Posterior cingulate gyrus (tissue), 11 donors: ENCODE measurements around the gene TRIAP1.

Source experiments
- DNase-seq, 10 donors: peaks; one replicate each; pipeline versions ENCODE4 v3.0.0 to v3.0.0-alpha.2; 2020 to 2021; ENCODE audit warnings: mixed read lengths in 3 of 10
- intact Hi-C: fragments of 100-400 bp; cut with DNase I; formaldehyde crosslinking; loops from one replicate; pipeline ENCODE4 v1.15.1; 2023

TRIAP1 gene

DNA sequence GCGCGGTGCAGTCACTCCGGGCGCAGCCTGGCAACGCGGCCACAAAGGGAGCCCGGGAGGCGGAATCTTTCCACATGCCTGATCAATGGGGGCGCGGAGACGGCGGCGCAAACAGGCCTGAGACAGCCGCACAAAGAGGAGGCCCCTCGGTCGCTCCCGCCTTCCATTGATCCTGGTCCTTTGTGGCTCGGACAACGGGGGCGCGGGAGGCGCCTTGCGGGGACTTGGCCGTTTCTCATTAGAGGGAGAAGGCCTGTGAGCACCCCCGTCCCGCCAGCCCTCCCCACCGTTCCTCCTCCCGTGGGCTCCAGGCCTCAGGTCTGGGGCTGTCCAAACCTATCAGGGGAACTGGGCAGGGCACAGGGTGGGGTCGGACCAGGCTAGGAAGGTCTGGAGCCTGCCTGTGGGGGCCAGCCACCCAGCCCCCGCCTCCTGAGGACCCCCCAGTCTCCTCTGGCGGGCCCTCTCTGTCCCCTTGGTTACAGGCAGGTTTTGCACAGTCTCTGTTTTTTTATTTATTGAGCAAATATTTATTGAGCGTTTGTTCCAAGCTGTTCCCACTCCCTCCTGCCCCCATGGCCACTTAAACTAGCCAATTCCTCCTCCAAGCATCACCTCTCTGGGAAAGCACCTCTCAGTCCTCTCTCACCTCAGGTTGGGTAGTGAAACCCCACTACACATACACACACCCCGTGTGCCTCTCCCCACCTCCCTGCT, 48.2 kb downstream of the TRIAP1 start:
- intact Hi-C loops: no loop called here
- DNase-seq: peak in 9 of 10 donors; percentile 13 to 89 (median 45)

DNA sequence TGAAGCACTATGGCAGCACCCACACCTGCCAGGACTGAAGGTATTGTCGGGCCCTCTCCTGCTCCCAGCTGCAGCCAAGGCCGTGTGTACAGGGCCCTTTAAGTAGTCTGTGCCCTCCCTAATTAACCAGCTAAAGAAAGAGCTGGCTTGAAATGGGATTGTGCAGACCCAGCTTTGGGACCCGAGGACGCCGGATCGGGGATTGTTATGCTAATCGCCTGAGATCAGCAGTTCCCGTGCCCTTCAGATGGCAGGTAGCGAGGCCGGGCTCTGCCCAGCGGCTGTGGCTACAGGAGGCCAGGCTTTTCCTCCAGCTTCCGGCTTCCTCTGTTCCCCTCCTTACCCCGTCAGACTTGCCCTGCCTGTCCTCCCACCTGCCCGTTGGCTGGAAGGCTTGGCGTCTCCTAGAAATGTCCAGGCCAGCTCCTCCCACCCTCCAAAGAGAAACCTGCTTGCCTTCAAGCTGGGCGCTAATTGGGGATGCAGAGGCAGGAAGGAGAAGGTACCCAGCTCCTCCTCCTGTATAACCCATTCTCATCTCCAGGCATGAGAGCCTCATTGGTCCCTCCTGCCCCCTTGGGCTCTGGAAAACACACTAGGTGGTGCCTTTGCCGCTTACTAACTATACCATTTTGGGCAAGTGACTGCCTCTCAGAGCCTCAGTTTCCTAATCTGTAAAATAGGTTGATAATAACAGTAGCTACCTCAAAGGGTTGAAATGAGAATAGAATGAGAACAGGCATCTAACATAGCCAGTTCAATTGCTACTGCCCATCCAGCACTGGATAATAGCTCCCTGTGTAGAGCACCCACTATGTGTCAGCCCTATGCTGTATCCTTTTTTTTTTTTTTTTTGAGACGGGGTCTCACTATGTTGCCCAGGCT, 51.5 kb downstream of the TRIAP1 start:
- intact Hi-C loops: no loop called here
- DNase-seq: peak in 1 of 10 donors; percentile 66
